ENCODE results near the gene IGSF5.

GRCh38 chr21:39720126-39720778 lies 24.7 kb upstream of the IGSF5 start:
- TF ChIP-seq POLR2AphosphoS5 (IDR thresholded peaks at IDR 0.05; ENCODE audit: low read depth, low read length) (no peak), POLR2A (IDR thresholded peaks at IDR 0.05; ENCODE audit: low read depth, low read length) (no peak), SPI1 (IDR thresholded peaks at IDR 0.05; ENCODE audit: low read depth, low read length) (no peak)

Measured in GM12891 (cell line).